Heart left ventricle (tissue), 16 donors: ENCODE results near the gene P2RX6. TPM values are rescaled to one million over a fixed set of nuclear protein-coding genes. Genes with fewer than 3 reads are reported as not detected.

Experiments used
- ATAC-seq, 4 donors: fragments of 200-7000 bp; cut with Tn5 transposase; one replicate each; pipeline ENCODE4 v1.9.1; 2020 to 2022; ENCODE audit warnings: moderate library complexity in 4 of 4, mild to moderate bottlenecking in 3 of 4, moderate number of reproducible peaks in 1 of 4
- DNase-seq, 5 donors: peaks; one replicate each; pipeline ENCODE4 v3.0.0-alpha.2; 2020
- H3K27ac ChIP-seq, 12 donors: fragments of 200-600 bp; sonication (generic) in 4 of 12; one replicate each; pipeline versions ENCODE4 v1.5.0 to v1.8.0; 2016 to 2022; ENCODE audit warnings: mild to moderate bottlenecking in 2 of 12
- H3K27me3 ChIP-seq, 9 donors: fragments of 200-600 bp; sonication (generic) in 2 of 9; one replicate each; pipeline versions ENCODE4 v1.5.1 to v1.8.0; 2016 to 2022; ENCODE audit warnings: mild to moderate bottlenecking in 3 of 9
- H3K36me3 ChIP-seq, 9 donors: fragments of 200-600 bp; sonication (generic) in 2 of 9; one replicate each; pipeline versions ENCODE4 v1.5.0 to v1.8.0; 2018 to 2022; ENCODE audit warnings: mild to moderate bottlenecking in 2 of 9
- H3K4me1 ChIP-seq, 12 donors: fragments of 200-600 bp; sonication (generic) in 4 of 12; one replicate each; pipeline versions ENCODE4 v1.5.0 to v1.8.0; 2016 to 2022; ENCODE audit warnings: mild to moderate bottlenecking in 3 of 12
- H3K4me3 ChIP-seq, 12 donors: fragments of 200-600 bp; sonication (generic) in 4 of 12; one replicate each; pipeline versions ENCODE4 v1.5.0 to v1.8.0; 2017 to 2022; ENCODE audit warnings: mild to moderate bottlenecking in 9 of 12, moderate library complexity in 4 of 12
- H3K9me3 ChIP-seq, 12 donors: fragments of 200-600 bp; sonication (generic) in 4 of 12; one replicate each; pipeline versions ENCODE4 v1.5.0 to v1.8.0; 2016 to 2022; ENCODE audit warnings: mild to moderate bottlenecking in 1 of 12
- POLR2A ChIP-seq, 2 donors: fragments of 450-650 bp; IDR thresholded peaks; one replicate each; pipeline ENCODE4 v1.6.1; 2017; ENCODE audit warnings: antibody characterized with exemption in 2 of 2, mild to moderate bottlenecking in 2 of 2, moderate library complexity in 2 of 2
- WGBS, 4 donors: extraction: QIAGEN DNeasy Blood & Tissue Kit in 2 of 4; methylation state at CpG; one replicate each; pipeline versions ENCODE4 v1.1.5 to v1.1.7; 2013 to 2018; 5-methylcytosine and 5-hydroxymethylcytosine counted together
- intact Hi-C, 10 donors: fragments of 100-400 bp; cut with DNase I; formaldehyde crosslinking; loops; one replicate each; pipeline versions ENCODE4 v1.11.1 to v1.14.2; 2022
- polyA plus RNA-seq, 2 donors: library from polyadenylated mRNA; stranded (reverse); fragments of 200-250 nt; gene quantifications; one replicate each; pipeline ENCODE4 v1.2.3, GENCODE V29; 2013
- total RNA-seq, 9 donors: library from RNA; depleted of rRNA in 2 of 9; stranded (reverse); fragments of >200 nt in 2 of 9; fragmentation: NEBNext Ultra II Directional in 3 of 9; extraction: Animal tissue kit (Norgen Biotek cat#: 25700) in 3 of 9; gene quantifications; one replicate each; pipeline versions ENCODE4 v1.1.0 to v1.2.4, GENCODE V29; 2016 to 2023
- TF ChIP-seq, protein P1 (sequence below), 12 donors: fragments of 200-600 bp; sonication (generic) in 4 of 12; IDR thresholded peaks; one replicate each; pipeline versions ENCODE4 v1.5.0 to v1.8.0; 2018 to 2022; ENCODE audit warnings: antibody characterized with exemption in 12 of 12, mild to moderate bottlenecking in 5 of 12
- donor health status: ischemic (EF 13 %, LVEDD 7.1; RV severe dilation, severe dysfunction).
- donor health status: healthy with polysubstance abuse.
- donor health status: DM: no; HTN: yes; CAD: no.
- donor health status: DM: no; HTN: no; CAD: no.
- donor health status: ischemic (EF 25% LVEDD 6.9; RV normal size, moderate dysfunction).
- donor health status: ischemic (EF 25% LVEDD 5.7; RV mildly dilated, moderate dysfunction).
- donor health status: healthy.
- donor health status: DM: yes; HTN: yes; CAD: no.
- donor health status: ischemic (EF 35%, LVEDD 5.7; RV mildly dilated, moderate dysfunction).
- donor health status: nonischemic (EF 11% LVEDD 7.7; RV severe dilation, severe dysfunction).
- donor health status: DM: yes; HTN: yes; CAD: no.
- donor health status: PGD.
- donor health status: ischemic (EF 29% LVEDD 5.4; RV normal size, mild dysfunction).
- donor health status: nonischemic (EF 23%, LVEDD 6.1; RV moderate dilation, normal function).

P2RX6 gene
- total and polyA plus RNA-seq, 11 donors = 0.06 to 4.8 (median 1.5) TPM

GRCh38 chr22:20988573-20989322 lies 26.2 kb upstream of the P2RX6 start:
- intact Hi-C loops = loop anchor here in 2 of 10 donors (10.0 kb wide), 3 partner anchors 74 to 134 kb away; partner anchors contain the start of genes CRKL (in 1 of the 2), PI4KA (in 1 of the 2) and SNAP29 (in 1 of the 2)
- Histone ChIP-seq H3K4me1 (peaks cover 0 to 3% (median 0%) of the 10 kb centered on the region in 12 donors), H3K4me3 (no peak overlapping the region), H3K36me3 (peaks cover 0 to 84% (median 65%) of the 10 kb centered on the region in 9 donors), H3K27ac (no peak overlapping the region), H3K9me3 (no peaks in the 10 kb centered on the region), H3K27me3 (no peaks in the 10 kb centered on the region)
- DNase-seq (no peak), ATAC-seq (no peak)
- TF ChIP-seq, protein P1, sequence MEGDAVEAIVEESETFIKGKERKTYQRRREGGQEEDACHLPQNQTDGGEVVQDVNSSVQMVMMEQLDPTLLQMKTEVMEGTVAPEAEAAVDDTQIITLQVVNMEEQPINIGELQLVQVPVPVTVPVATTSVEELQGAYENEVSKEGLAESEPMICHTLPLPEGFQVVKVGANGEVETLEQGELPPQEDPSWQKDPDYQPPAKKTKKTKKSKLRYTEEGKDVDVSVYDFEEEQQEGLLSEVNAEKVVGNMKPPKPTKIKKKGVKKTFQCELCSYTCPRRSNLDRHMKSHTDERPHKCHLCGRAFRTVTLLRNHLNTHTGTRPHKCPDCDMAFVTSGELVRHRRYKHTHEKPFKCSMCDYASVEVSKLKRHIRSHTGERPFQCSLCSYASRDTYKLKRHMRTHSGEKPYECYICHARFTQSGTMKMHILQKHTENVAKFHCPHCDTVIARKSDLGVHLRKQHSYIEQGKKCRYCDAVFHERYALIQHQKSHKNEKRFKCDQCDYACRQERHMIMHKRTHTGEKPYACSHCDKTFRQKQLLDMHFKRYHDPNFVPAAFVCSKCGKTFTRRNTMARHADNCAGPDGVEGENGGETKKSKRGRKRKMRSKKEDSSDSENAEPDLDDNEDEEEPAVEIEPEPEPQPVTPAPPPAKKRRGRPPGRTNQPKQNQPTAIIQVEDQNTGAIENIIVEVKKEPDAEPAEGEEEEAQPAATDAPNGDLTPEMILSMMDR (IDR thresholded peaks at IDR 0.05) = no peak
- TF ChIP-seq POLR2A (IDR thresholded peaks at IDR 0.05) = no peak
- WGBS, 4 donors = 86 to 93% (median 91%) methylated on average over 12 to 16 of the region's 16 CpGs

DNA sequence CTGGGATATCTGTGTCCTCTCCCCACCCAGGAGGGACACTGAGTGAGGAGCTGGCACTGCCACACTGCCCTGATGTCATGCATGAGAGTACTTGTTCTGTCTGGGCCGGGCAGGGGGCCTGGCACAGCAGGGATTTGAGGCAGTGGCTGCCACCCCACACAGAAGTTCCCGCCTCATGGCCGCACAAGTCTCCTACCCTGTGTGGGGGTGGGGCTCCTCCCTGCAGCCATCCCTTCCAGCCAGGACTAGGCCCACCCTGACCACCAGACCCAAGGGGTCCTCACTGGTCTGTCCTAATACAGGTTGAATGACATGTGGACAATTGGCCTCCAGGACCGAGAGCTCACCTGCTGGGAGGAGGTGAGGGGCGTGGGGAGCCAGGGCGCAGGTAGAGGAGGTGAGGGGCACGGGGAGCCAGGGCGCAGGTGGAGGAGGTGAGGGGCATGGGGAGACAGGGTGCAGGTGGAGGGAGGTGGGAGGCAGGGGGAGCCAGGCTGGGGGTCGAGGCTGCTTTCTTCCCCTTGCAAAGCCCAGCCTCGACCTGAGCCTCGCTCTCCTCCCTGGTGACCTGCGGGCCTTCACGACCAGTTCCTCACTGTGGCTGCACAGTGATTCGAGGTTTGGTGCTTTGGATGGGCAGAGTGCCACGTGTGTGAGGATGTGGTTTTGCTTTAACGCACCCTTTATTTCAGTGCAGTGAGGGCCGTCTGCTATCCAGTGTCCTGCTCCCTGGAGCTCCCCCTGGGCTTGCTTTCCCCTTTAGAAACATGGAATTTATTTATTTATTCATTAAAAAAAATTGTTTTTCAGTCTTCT lies 25.4 kb upstream of the P2RX6 start:
- 66 to 74% (median 71%) methylated on average over 15 to 17 of the region's 17 CpGs for whole genome bisulfite sequencing, 4 donors

DNA sequence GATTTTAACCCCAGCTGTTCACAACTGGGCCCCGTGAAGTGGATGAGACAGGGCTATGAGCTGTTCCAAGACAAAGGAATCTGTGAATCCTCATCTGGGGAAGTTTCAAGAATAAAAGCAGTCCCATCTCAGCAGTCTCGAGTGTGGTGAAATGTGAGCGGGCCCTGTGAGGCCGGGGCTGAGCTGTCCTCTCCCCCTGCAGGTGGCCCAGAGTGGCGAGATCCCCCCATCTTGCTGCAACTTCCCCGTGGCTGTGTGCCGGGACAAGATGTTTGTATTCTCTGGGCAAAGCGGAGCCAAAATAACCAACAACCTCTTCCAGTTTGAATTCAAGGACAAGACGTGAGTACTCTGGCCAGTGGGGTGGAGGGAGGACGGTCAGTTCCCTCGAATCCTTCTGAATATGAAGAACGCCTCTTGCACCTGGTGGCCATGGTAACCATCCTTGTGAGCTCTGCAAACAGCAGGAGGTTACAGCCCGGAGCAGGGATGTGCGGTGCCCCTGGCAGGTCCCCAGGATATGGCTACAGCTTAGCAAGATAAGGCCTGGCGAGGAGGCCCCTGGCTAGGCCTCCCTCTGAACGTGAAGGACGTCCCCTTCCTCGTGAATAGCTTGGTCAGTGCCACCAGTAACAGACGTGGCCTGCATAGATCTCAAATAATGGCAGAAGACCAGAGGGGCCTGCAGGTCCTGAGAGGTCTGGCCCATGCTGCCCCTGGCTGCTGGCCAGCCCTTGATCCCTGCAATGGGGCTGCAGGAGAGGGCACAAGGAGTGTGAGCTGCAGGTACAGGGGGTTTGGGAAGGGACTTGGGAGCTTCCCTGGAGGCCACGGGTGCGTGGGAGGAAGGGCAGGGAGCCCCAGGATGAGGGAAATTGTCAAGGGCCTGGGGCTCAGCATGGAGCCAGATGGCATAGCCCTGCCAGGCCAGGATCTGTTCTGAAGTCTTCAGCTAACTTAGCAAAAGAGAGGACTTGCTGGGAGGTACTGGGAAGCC lies 24.5 kb upstream of the P2RX6 start:
- H3K27ac ChIP-seq = no peak overlapping the region
- intact Hi-C loops = loop anchor here in 1 of 10 donors (10.0 kb wide), 1 partner anchor 76 kb away; the partner anchor contains the start of gene CRKL
- DNase-seq = no peak
- TF ChIP-seq POLR2A (IDR thresholded peaks at IDR 0.05) = no peak
- TF ChIP-seq, protein P1 (IDR thresholded peaks at IDR 0.05) = no peak
- no peak overlapping the region for H3K4me3 ChIP-seq
- H3K4me1 ChIP-seq = no peaks in the 10 kb centered on the region
- WGBS, 4 donors = 76 to 79% (median 79%) methylated on average over 14 to 21 of the region's 21 CpGs
- H3K27me3 ChIP-seq = no peaks in the 10 kb centered on the region
- no peak for ATAC-seq
- peaks cover 0 to 88% (median 68%) of the 10 kb centered on the region in 9 donors for H3K36me3 ChIP-seq
- no peaks in the 10 kb centered on the region for H3K9me3 ChIP-seq

More for the DNA sequence above, 25.4 kb upstream of the P2RX6 start:
- Histone ChIP-seq H3K9me3 (no peaks in the 10 kb centered on the region), H3K4me3 (no peak overlapping the region), H3K27me3 (no peaks in the 10 kb centered on the region), H3K4me1 (no peaks in the 10 kb centered on the region), H3K36me3 (peaks cover 0 to 86% (median 63%) of the 10 kb centered on the region in 9 donors), H3K27ac (no peak overlapping the region)
- intact Hi-C loops = loop anchor here in 3 of 10 donors (10.0 kb wide), 3 partner anchors 75 to 135 kb away; partner anchors contain the start of genes CRKL (in 2 of the 3), PI4KA (in 1 of the 3) and SNAP29 (in 1 of the 3)
- DNase-seq (no peak), ATAC-seq (no peak)
- no peak for TF ChIP-seq POLR2A (IDR thresholded peaks at IDR 0.05)
- TF ChIP-seq, protein P1 (IDR thresholded peaks at IDR 0.05) = no peak
